ENCODE data around the gene SLC7A1. TPM values are rescaled to one million over a fixed set of nuclear protein-coding genes. Genes with fewer than 3 reads are reported as not detected.

SLC7A1 gene
- total and polyA plus RNA-seq, 8 donors = 5.2 to 143 (median 32.9) TPM

GRCh38 chr13:29598321-29598720 lies 2.8 kb upstream of the SLC7A1 start:
- 86 to 92% methylated on average over 2 of the region's 2 CpGs for WGBS, 2 donors
- DNase-seq (no peak), ATAC-seq (no peak), FAIRE-seq (no peak)
- Histone ChIP-seq H3K9me3 (no peaks in the 10 kb centered on the region), H3K36me3 (no peaks in the 10 kb centered on the region), H3K27me3 (no peaks in the 10 kb centered on the region), H3K27ac (no peak overlapping the region), H3K4me3 (no peak overlapping the region), H3K4me1 (no peaks in the 10 kb centered on the region)
- TF ChIP-seq CTCF (IDR thresholded peaks at IDR 0.05) = no peak
- intact Hi-C loops (cut with DNase I) = no loop called here

- no peaks in the 10 kb centered on the region for H3K4me1 ChIP-seq
- no peak overlapping the region for H3K27ac ChIP-seq
- H3K36me3 ChIP-seq = no peaks in the 10 kb centered on the region
- no peak for TF ChIP-seq CTCF (IDR thresholded peaks at IDR 0.05)
- H3K9me3 ChIP-seq = no peaks in the 10 kb centered on the region
- intact Hi-C loops (cut with DNase I) = no loop called here
- H3K27me3 ChIP-seq = no peaks in the 10 kb centered on the region
- ATAC-seq (no peak), DNase-seq (no peak), FAIRE-seq (no peak)
- H3K4me3 ChIP-seq = no peak overlapping the region
- 90 to 98% methylated on average over 3 of the region's 3 CpGs for WGBS, 2 donors
Measured at GRCh38 chr13:29597706-29598105, 2.2 kb upstream of the SLC7A1 start.

GRCh38 chr13:29597246-29597645 lies 1.8 kb upstream of the SLC7A1 start:
- Histone ChIP-seq H3K36me3 (no peaks in the 10 kb centered on the region), H3K27me3 (no peaks in the 10 kb centered on the region), H3K4me1 (no peaks in the 10 kb centered on the region), H3K4me3 (no peak overlapping the region), H3K27ac (no peak overlapping the region), H3K9me3 (no peaks in the 10 kb centered on the region)
- TF ChIP-seq CTCF (IDR thresholded peaks at IDR 0.05) = no peak
- intact Hi-C loops (cut with DNase I) = no loop called here
- ATAC-seq = no peak
- 90 to 92% methylated on average over 10 of the region's 10 CpGs for WGBS, 2 donors
- no peak for FAIRE-seq
- no peak for DNase-seq

GRCh38 chr13:29596064-29596418 lies 553 bp upstream of the SLC7A1 start:
- Histone ChIP-seq H3K4me3 (peak overlapping the region; percentile 76 to 99 (median 94)), H3K27me3 (no peaks in the 10 kb centered on the region), H3K9me3 (no peaks in the 10 kb centered on the region), H3K27ac (peak overlapping the region in 1 of 4 donors; percentile 54), H3K4me1 (no peaks in the 10 kb centered on the region), H3K36me3 (no peaks in the 10 kb centered on the region)
- ATAC-seq (no peak), FAIRE-seq (no peak), DNase-seq (no peak)
- no peak for TF ChIP-seq CTCF (IDR thresholded peaks at IDR 0.05)
- intact Hi-C loops (cut with DNase I) = no loop called here
- WGBS, 2 donors = 37 to 45% methylated on average over 10 of the region's 10 CpGs

GRCh38 chr13:29594710-29595379 lies 643 bp downstream of the SLC7A1 start:
- peak overlapping the region; percentile 90 to 95 (median 92) for H3K27ac ChIP-seq
- 0 to 1% methylated on average over 53 to 75 of the region's 75 CpGs for WGBS, 2 donors
- intact Hi-C loops (cut with DNase I) = no loop called here

More at GRCh38 chr13:29594710-29595379, 643 bp downstream of the SLC7A1 start:
- TF ChIP-seq CTCF (IDR thresholded peaks at IDR 0.05) = no peak
- ATAC-seq = peak; percentile 50 to 66 (median 57)
- FAIRE-seq = no peak
- Histone ChIP-seq H3K4me1 (no peaks in the 10 kb centered on the region), H3K27me3 (no peaks in the 10 kb centered on the region), H3K4me3 (peak overlapping the region; percentile 76 to 99 (median 94)), H3K36me3 (no peaks in the 10 kb centered on the region), H3K9me3 (no peaks in the 10 kb centered on the region)
- DNase-seq = peak; percentile 59 to 86 (median 78)
